Posterior vena cava (tissue), 2 donors: ENCODE data around the gene GSG1L2. TPM values are rescaled to one million over a fixed set of nuclear protein-coding genes. Genes with fewer than 3 reads are reported as not detected.
"Not testable (repeated sequence)": the region's sequence is repeated elsewhere in the genome, so short reads cannot be mapped to it uniquely, and the experiment has no call there.

Source experiments
- DNase-seq: peaks from one replicate; pipeline ENCODE4 v3.0.0-alpha.2; 2020; ENCODE audit warnings: low spot score
- intact Hi-C, 2 donors: fragments of 100-400 bp; cut with DNase I; formaldehyde crosslinking; loops; one replicate each; pipeline versions ENCODE4 v1.14.1 to v1.14.2; 2022 to 2023
- total RNA-seq, 2 donors: library from RNA; stranded (reverse); fragmentation: NEBNext Ultra II Directional; extraction: Animal tissue kit (Norgen Biotek cat#: 25700); gene quantifications; one replicate each; pipeline ENCODE4 v1.2.1, GENCODE V29; 2021
- donor health status: DM: yes; HTN: yes; CAD: no.
- donor health status: DM: yes; HTN: yes; CAD: no.

Gene GSG1L2
- total RNA-seq, 2 donors from 2014 or later = not detected

DNA sequence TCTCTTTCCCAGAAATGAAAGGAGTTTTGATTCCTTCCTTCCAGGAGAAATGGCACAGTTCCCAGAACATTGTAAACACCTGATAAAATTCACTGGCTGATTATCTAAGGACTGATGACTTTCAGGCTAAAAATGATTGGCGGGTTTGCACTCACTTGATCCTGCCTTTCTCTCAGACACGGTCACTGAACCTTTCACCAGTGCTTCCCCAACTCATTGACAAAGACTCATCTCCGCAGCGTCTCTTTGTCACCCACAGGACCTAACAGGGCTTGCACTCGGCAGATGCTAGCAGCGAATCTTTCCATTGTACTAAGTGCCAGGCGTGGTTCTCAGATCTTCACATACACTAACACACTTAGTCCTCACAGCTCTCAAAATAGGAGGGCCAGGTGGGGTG, 23.2 kb downstream of the GSG1L2 start:
- no peak for DNase-seq

DNA sequence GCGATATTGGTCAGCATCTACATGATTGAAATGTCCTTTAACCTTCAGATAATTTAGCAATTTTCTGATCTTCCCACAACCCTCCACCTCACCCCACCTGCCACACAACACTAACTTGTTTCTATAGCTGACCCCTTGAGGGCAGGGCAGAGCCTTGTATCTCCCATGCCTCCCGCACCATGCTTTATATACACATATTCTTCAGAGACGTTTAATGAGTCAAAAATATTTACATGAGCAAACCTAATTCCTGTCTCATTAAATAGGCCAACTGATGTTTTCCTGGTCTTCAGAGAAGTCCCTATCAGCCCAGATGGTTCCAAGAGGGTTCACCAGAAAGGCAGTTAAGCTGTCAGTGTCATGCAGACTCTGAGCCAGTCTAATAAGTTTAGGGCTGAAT, 23.9 kb downstream of the GSG1L2 start:
- intact Hi-C loops = no loop called here

More for the DNA sequence above, 23.2 kb downstream of the GSG1L2 start:
- intact Hi-C loops = no loop called here

DNA sequence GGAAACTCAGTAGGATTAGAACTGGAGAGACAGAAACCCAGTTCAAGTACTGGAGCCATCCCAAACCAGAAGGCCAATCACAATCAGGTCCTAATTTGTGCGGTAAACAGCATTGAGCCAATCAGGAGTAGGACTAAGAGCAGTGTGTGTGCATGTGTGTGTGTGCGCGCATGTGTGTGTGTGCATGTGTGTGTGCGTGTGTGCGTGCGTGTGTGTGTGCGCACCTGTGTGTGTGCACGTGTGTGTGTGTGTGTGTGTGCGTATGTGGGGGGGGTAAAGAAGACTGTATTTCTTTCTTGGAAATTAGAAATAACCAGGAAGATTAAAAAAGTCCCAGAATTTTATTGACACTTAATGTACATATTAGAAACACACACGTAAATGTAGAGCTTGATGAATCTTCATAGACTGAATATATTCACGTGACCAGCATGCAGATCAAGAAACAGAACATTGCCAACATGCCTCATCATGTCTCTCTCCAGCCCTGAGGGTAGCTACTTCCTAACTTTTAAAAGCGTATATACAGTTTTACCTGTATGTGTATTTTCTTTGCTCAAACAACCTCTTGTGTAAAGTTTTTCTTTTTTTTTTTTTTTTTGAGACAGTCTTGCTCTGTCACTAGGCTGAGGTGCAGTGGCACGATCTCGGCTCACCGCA, 29.6 kb downstream of the GSG1L2 start:
- DNase-seq = no peak
- intact Hi-C loops = no loop called here

More for the DNA sequence above, 23.9 kb downstream of the GSG1L2 start:
- DNase-seq = no peak

DNA sequence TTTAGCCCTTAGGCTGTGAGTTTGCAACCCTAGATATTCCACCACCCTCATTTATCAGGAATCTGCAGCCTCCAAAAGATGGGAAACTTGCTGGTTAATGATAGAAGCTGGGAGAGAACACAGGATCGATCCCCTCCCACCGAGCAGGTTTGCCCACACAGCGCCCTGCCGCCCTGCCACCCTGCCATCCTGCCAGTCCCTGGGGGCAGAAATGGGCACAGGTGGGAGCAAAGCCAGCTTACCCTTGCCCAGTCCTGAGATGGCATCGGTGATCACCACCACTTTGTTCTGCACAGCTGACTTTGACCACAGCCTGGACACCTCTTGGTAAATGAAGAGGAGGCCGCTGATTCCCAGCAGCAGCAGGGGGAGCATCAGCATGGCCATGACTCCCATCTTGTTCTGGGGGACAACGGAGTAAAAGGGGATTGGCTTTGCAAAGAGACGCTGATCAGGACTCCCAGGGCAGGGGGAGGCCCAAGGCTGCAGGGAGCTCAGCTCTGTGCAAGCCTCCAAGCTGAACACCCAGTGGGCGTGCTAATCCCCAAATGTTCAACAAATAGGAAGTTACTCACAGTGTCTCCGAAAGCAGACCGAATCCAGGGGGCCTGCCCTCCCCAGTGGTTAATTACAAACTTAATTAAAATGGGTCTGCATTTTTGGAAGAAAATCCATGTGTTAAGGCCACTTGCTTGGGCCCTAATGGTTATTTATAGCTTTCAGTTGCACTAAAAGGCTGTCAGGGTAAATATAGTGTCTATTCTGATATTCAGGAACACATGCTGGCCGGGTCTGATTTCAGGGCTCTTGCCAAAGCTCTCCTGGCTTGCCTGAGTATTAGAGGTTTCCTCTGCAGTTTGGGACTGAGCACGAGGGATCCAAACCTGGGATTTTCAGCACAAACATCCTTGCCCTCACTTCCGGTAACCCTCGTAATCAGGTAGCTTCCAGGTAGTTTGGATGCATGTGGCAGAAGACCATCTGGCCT, 30.7 kb downstream of the GSG1L2 start, which contains the start of gene DHRS7C:
Gene DHRS7C, minus strand, starts transcription at position 704 of the 988 bp plus-strand sequence. Its CDS starts 308 bp downstream, at position 396.
- DNase-seq = no peak
- intact Hi-C loops = no loop called here

DNA sequence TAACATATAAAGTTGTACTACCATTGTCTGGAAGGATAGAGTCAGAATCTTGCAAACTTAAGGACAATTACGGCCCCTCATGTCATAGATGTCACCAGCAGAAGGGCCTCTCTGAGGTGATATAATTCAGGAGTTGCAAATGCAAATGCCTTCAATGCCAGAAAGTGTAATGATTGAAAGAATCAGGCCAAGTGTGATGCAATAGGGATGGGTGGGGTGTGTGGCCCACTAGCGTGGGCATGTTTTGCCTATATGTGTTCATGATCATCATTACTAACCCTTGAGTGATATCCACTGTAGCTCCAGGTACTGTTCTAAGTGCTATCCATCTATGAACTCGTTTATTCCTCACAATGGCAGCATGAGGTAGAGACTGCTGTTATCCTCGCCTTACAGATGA, 31.6 kb downstream of the GSG1L2 start:
- intact Hi-C loops = no loop called here
- DNase-seq = no peak

DNA sequence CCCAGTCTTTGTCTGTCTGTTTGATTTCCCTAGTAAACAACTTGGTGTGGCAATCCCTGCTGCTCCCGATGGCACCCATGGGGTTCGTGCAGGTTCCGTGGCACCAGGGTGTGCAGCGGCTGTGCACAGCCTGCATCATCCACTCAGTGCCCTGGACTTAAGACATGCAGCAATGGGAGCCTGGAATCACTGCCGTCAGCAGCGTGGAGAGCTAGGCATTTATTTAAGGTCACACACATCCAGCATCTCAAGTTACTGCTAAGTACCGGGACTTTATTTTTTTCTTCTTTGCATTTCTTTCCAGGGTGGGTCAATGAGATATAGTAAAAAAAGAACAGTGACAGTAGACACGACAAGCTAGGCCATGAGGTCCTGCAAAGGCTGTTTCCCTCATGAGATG, 33.3 kb downstream of the GSG1L2 start:
- intact Hi-C loops = no loop called here
- DNase-seq = no peak

DNA sequence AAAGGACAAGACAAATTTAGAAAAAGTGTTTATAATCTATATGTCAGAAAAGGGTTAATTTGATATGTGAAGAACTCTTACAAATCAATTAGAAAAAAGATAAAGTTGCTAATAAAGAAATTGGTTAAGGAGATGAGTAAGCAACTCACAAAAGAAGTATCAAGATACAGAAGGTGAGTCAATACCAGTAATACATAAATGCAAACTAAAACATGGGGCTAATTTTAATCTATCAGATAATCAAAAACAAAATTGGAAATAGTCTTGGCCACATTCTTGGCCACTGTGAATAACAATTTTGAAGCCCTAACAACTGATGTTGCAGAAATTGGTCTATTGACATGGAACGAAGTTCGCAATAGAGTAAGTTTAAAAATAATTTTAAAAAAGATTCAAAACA, 37.3 kb downstream of the GSG1L2 start:
- intact Hi-C loops = no loop called here
- no peak for DNase-seq

DNA sequence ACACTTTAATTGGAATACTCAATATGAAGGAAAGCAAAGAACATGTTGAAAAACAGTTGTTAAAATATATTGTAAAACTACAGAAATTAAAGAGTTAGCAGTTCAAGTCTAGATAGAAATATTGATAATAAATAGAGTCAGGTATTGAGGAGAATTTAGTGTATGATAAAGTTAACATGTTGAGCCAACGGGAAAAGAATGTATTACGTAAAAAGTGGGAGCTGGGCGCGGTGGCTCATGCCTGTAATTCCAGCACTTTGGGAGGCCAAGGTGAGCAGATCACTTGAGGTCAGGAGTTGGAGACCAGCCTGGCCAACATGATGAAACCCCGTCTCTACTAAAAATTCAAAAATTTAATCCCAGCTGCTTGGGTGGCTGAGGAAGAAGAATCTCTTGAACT, 38.4 kb downstream of the GSG1L2 start:
- intact Hi-C loops, DNase-seq: not testable (repeated sequence)

DNA sequence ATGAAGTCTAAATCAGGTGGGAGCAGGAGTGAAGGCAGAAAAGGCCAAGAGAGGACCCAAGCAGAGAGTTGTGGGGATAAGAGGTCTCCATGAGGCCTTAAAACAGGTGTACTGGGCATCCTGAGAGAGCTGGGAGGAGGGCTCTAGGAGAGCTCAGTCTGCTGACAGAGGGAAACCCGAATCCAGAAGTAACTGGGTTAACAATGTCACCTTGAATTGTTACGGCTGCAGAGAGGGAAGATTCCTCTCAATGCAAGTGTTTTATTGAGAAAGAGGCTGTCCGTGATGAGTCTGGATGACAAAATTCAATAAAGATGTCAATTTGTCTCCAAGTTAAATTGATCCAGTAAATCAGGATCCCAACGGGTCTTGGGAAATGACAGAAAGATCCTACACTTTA, 38.8 kb downstream of the GSG1L2 start:
- intact Hi-C loops = no loop called here
- DNase-seq = no peak

DNA sequence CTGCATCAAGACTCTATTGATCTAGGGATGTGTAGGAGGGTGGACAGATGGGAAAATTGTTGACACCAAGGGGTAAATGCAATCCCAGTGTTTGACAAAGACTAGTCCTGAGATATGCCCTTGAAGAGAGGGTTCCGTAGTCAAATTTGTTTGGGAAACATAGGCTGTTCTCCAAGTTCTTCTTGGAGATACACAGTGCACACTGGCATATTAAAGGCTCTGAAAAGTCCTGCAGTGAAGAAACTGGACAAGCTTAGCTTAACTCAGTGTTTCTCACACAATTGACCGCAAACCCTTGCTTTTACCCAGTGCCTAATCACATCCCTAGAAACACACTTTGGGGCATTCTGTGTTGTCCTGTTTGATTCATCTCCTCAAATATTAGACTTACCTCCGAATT, 41.3 kb downstream of the GSG1L2 start:
- no peak for DNase-seq
- intact Hi-C loops = no loop called here

DNA sequence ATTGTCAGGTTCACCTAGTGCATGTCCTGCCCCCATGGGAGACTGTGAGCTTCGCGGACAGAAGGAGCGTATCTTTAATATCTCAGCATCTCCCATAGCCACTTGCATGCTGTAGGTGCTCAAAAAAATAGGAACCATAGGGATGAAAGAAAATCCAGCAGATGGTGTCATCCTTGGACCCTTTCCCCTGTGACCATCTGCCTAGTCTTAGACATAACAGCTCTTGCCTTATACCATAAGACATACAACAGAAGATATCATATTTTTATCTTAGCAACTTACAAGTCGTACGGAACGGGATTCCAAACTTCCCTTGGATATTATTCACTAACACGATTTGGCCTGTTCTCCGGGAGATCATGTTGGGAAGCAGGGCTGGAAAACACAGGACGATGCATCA, 45.0 kb downstream of the GSG1L2 start:
- intact Hi-C loops = no loop called here
- DNase-seq = no peak

DNA sequence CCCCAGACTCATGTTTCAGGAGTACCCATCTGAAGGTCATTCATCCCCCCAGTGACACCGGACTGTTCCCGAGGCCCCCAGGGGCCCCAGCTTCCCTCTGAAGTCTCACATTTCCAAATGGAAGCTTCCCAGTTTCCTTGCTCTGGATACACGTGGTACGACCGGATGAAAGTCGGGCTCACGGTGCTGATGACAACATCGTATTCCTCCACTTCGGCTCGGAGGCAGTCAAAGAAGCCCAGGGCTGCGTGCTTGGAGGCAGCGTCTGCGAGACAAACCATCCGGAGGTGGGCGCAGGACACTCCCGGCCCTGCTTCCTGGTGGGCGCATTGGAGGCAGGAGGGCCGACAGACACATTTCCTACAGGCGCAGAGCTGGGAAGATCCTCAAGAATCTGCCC, 49.2 kb downstream of the GSG1L2 start:
- DNase-seq = no peak
- intact Hi-C loops = no loop called here

DNA sequence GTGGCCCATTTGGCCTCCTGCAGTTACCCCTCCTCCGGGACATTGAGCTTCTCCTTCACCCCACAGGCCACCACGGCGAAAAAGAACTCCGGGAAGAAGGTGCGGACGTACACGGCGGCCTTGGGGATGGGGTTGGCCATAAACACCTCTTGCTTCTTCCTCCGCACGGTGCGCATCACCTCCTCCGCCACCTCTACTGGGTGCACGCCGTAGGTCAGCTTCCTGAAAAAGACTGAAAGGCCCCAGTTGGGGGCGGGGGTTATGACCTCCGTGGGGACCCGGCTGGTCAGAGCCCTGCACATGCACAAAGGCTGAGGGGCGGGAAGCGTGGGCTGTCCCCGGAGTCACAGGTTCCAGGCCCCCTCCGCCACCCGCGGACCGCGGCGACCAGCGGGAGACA, 50.4 kb downstream of the GSG1L2 start:
- intact Hi-C loops = no loop called here
- DNase-seq = no peak

DNA sequence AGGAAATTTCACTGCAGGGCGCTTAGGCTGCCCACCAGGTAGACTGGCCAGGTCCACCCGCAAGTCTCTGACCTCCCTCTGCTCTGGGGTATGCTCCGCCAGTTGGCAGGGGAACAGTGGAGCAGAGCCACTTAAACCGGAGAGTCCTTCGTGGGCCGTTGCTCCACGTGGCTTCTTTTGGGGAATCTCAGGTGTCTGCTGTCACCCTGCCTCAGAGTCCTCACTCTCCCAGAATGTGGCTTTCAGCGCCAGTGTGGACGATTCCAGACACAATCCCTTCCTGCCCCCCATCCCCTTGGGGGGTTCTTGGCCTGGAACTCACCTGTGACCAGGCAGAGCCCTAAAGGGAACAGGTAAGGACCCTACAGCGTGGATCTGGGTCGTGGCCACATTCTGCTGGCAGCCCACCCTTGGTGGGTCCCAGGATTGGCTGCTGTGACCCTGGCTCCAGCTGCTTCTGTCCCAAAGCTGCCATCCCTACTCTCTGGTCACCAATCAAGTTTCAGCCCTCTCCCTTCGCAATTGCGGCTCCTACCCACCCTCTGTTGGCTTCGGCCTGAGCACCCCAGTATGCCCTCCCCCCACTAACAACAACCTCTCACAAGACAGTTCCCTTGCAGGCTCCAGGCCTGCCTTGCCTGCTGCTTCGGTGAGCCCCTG, 52.7 kb downstream of the GSG1L2 start:
- intact Hi-C loops = no loop called here
- DNase-seq = no peak

DNA sequence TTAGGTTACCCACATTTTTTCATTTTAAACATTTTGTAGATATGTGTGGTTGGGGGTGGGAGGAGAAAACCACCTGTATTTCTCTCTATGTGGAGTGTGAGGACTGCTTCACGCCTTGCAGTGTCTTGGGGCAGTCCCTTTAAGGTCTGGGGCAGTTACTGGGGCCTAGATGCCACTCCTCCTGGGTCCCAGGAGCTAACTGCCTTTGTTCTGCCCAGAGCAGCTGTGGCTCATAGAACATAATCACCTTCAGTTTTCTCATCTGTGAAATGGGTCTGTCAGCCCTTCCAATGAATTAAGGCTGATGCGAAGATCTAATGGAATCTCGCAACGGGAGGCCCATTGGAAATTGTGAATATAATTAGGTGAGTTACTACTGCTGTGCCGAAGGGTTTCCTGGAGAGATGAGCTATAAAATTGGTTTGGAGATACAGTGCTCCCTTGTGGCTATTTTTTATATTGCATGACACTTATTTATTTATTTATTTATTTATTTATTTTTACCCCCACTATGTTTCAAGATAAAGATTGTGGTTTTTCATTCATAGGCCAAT, 53.4 kb downstream of the GSG1L2 start:
- DNase-seq = no peak
- intact Hi-C loops = no loop called here

DNA sequence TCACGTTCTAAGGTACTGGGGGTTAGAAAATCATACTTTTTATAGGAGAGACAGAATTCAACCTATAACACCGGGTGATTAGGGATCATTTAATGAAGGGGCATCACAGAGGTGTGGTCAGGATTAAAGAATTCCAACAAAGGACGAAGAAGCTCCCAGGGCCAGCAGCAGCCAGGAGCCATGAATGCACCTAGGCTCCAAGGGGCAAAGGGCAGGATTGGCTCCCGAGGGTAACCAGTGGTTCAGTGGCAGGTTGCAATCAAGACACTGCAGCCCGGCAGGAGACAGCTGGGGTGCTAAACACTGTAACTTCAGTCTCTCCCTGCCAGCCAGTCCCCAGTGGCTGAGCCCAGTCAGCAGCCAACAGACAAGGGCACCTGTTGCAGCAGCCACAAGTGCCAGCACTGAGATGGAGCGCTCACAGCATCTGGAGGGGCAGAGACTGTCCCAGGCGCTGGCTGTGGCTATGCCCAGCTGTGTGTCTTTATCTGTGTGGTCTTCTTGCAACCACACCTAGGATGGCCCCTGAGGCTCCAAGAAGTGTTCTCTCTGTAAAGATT, 54.4 kb downstream of the GSG1L2 start:
- intact Hi-C loops = no loop called here
- no peak for DNase-seq

DNA sequence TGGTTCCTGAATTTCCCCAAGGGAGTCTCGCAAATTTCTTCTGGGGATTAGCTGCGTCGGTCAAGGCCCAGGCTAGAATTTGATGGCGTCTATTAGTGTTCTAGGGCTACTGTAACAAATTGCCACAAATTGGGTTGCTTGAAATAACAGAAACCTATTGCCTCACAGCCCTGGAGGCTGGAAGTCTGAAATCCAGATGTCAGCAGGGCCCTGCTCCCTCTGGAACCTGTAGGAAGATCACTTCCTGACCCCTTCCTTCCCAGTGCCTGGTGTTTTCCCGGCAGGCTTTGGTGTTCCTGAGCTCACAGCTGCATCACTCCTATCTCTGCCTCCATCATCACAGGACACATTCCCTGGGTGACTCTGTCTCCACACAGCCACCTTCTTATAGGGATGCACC, 54.9 kb downstream of the GSG1L2 start:
- no peak for DNase-seq
- intact Hi-C loops = no loop called here

DNA sequence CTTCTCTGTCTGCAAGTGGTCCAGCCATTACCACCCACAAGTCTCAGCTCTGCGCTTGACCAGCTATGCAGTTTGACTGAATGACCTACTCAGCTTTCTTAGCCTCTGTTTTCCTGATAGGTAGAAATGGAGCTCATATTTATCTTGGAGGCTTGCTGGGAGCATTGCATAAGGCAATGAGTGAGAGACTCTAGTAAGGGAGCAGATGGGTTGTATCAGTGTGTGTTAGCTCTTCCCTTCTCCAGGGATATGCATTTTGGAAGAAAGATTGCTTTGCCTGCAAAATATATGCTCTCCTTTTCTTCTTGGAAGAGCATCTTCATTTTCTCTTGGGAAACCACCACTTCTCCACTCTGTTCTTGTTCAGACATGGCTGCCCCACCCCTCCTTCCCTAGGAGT, 56.6 kb downstream of the GSG1L2 start:
- intact Hi-C loops = no loop called here
- no peak for DNase-seq

DNA sequence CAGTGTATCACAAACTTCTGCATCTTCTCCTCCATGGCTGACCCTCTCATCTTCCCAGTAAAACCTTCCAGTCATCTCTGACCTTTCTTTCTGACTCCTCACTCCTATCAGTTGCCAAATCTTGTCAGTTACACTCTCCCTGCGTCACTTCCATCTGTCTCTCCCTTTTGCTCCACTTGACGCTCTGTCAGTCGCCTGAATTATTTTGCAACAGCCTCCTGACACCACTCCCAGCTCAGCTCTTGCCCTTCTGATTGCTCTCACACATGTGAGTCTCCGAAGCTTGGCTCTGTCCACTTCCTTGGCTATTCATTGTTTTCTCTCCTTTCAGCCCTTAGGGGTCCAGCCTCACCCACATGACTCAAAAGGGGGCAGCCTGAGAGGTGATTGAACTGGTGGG, 58.2 kb downstream of the GSG1L2 start:
- intact Hi-C loops = no loop called here
- DNase-seq = no peak
